Right atrium auricular region (tissue), 2 donors: ENCODE results near the gene RNMT. TPM values are rescaled to one million over a fixed set of nuclear protein-coding genes. Genes with fewer than 3 reads are reported as not detected.

Experiments used
- DNase-seq: peaks from one replicate; pipeline ENCODE4 v3.0.0-alpha.2; 2019; ENCODE audit warnings: low spot score
- H3K27ac ChIP-seq, 2 donors: fragments of 200-600 bp; sonication (generic); 1 replicate in 1 of 2; 2 replicates in 1 of 2; pipeline ENCODE4 v1.5.1; 2016 to 2019
- H3K27me3 ChIP-seq, 2 donors: fragments of 200-600 bp; sonication (generic); one replicate each; pipeline versions ENCODE4 v1.5.1 to v1.6.0; 2017 to 2019
- H3K36me3 ChIP-seq: fragments of 200-600 bp; sonication (generic); one replicate; pipeline ENCODE4 v1.5.1; 2016
- H3K4me1 ChIP-seq, 2 donors: fragments of 200-600 bp; sonication (generic); one replicate each; pipeline versions ENCODE4 v1.5.1 to v1.6.0; 2017 to 2019
- H3K4me3 ChIP-seq, 2 donors: fragments of 200-600 bp; sonication (generic); 1 replicate in 1 of 2; 2 replicates in 1 of 2; pipeline ENCODE4 v1.5.1; 2017 to 2019; ENCODE audit warnings: mild to moderate bottlenecking in 1 of 2, moderate library complexity in 1 of 2
- H3K9me3 ChIP-seq, 2 donors: fragments of 200-600 bp; sonication (generic); one replicate each; pipeline ENCODE4 v1.5.1; 2019
- total RNA-seq, 2 donors: library from RNA; depleted of rRNA; stranded (reverse); fragments of >200 nt; gene quantifications; one replicate each; pipeline ENCODE4 v1.1.0, GENCODE V29; 2016
- TF ChIP-seq, protein P1 (sequence below), 2 donors: fragments of 200-600 bp; sonication (generic); IDR thresholded peaks; one replicate each; pipeline ENCODE4 v1.5.1; 2019; ENCODE audit warnings: antibody characterized with exemption in 2 of 2

RNMT gene
- total RNA-seq, 2 donors from 2014 or later: 22.2 to 28.9 TPM

DNA sequence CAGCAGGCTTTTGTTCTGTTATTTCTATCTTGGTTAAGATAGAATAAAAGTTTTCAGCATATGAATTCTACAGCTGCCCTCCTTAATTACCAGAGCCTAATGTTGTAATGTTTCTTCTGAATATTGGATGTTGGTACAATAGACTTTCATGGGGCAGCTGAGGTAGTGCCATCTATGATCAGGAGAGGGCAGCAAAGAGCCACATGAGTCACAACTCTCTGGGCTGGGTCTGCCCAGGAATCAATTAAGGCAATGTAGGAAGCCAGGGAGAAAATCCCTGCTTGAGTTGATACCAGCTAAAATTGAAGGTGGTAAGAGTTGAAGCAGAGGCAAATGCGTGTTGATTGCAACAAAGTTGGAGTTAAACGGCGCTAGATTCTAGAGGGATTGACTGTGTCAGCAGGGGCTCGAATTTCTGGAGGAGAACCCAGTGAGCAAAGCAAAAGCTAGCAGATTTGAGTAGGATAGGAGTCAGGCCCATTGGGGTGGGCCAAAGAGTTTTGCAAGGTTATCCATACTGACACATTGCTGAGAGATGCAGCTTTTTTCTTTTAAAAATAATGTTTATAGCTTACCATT lies 86.9 kb downstream of the RNMT start:
- H3K27ac ChIP-seq: no peak overlapping the region
- H3K4me1 ChIP-seq: no peaks in the 10 kb centered on the region
- no peaks in the 10 kb centered on the region for H3K9me3 ChIP-seq
- H3K4me3 ChIP-seq: no peak overlapping the region
- DNase-seq: peak; percentile 76
- TF ChIP-seq, protein P1, sequence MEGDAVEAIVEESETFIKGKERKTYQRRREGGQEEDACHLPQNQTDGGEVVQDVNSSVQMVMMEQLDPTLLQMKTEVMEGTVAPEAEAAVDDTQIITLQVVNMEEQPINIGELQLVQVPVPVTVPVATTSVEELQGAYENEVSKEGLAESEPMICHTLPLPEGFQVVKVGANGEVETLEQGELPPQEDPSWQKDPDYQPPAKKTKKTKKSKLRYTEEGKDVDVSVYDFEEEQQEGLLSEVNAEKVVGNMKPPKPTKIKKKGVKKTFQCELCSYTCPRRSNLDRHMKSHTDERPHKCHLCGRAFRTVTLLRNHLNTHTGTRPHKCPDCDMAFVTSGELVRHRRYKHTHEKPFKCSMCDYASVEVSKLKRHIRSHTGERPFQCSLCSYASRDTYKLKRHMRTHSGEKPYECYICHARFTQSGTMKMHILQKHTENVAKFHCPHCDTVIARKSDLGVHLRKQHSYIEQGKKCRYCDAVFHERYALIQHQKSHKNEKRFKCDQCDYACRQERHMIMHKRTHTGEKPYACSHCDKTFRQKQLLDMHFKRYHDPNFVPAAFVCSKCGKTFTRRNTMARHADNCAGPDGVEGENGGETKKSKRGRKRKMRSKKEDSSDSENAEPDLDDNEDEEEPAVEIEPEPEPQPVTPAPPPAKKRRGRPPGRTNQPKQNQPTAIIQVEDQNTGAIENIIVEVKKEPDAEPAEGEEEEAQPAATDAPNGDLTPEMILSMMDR (IDR thresholded peaks at IDR 0.05): peak; percentile 85 to 89
- H3K36me3 ChIP-seq: no peaks in the 10 kb centered on the region
- no peaks in the 10 kb centered on the region for H3K27me3 ChIP-seq

Other genes starting within 250 kb of the RNMT start
- gene FAM210A, start 115 bp upstream of the RNMT start, total RNA-seq: 10 to 100 TPM; 31.8 to 40.8 TPM
- gene MC5R, start 97.5 kb downstream of the RNMT start, total RNA-seq: not detected
- gene MC2R, start 188.9 kb downstream of the RNMT start, total RNA-seq: not detected